ENCODE measurements around the gene FGGY.
A peak's percentile ranks its signal among the peaks of the same experiment; 100 is the strongest.
"Not testable (repeated sequence)": the region's sequence is repeated elsewhere in the genome, so short reads cannot be mapped to it uniquely, and the experiment has no call there.

FGGY gene

DNA sequence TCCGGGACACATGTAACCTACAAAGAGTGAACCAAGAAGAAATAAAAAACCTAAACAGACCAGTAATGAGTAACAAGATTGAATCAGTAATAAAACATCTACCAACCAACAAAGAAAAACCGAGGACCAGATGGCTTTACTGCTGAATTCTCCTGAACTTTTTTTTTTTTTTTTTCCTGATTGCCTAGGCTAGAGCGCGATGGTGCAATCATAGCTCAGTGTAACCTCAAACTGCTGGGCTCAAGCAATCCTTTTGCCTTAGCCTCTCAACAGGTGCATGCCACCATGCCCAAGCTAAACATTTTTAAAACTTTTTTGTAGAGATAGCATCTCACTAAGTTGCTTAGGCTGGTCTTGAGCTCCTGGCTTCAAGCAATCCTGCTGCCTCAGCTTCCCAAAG lies 11.2 kb upstream of the FGGY start:
- no peak for DNase-seq (ENCODE audit: extremely low spot score, insufficient read length, low read depth)

DNA sequence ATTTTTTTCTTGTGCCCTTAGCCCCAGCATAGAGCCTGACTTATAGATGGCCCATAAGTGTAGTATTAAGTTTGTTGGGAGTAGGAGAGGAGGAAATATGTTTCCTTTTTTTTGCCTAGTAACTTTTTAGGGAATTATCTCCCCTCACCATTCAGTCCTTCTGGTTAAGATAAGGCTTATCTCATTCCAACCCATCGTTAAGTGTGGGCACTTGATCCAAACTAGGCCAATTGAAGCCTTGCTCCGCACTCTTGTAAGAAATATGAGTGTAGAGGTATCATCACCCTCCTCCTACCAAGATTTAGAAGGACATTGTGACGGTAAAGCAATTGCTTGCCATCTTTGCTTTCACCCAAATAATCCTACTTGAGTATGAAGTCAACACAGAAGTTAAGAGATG lies 8.8 kb upstream of the FGGY start:
- no peak for DNase-seq (ENCODE audit: extremely low spot score, insufficient read length, low read depth)
- FAIRE-seq, result no peak

More for the DNA sequence above, 11.2 kb upstream of the FGGY start:
- FAIRE-seq, result no peak

DNA sequence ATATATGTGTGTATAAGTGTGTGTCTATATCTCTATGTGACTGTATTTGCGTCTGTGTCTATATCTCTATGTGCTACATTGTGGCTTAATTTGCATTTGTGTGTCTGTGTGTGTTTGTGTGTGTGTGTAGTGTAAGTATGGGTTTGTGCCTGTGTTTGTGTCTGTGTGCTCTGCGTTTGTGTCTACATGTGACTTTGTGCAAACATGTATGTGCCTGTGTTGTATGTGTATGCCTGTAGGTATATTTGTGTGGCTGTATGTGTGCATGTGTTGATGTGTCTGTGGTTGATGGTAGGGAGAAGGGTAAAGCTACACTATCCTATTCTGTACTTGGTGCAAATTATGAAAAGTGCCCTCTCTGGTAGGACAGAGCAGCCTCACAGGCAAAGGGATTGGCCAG lies 7.3 kb upstream of the FGGY start:
- DNase-seq (ENCODE audit: extremely low spot score, insufficient read length, low read depth) (no peak), FAIRE-seq (no peak)

DNA sequence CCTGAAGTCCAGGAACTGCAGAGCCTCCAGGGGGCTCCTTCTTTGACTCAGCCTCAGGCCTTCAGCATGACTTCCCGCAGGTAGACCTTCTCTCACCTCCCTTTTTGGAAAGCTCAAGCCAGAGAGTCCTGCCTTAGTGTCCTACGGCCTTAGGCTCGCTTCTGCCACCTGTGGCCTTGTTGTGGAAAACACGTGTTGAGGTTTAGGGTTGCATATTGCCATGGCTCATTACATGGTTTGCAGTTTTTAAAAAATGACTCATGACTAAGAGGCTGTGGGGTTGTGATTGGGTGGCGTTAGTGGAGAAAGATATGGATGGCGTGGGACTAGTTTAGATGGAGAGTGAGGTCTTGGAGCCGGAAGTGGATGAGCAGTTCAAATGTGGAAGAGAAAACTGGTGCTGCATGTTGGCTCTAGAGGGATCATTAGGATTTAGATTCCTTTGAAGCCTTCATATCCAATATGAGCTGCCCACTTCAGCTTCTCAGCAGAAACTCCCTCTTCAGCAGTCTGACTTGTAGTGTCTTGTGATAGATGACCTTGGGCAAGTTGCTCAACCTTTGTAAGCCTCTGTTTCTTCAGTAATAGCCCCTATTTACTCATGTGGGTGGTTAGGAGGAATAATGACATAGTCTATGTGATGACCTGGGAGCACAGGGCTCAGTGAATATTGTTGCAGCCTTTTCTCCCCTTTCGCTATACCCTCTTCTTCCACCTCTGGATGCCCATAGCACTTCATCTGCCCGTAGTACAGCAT lies 6.5 kb upstream of the FGGY start:
- DNase-seq (ENCODE audit: extremely low spot score, insufficient read length, low read depth), result no peak
- FAIRE-seq, result peak; percentile 85

DNA sequence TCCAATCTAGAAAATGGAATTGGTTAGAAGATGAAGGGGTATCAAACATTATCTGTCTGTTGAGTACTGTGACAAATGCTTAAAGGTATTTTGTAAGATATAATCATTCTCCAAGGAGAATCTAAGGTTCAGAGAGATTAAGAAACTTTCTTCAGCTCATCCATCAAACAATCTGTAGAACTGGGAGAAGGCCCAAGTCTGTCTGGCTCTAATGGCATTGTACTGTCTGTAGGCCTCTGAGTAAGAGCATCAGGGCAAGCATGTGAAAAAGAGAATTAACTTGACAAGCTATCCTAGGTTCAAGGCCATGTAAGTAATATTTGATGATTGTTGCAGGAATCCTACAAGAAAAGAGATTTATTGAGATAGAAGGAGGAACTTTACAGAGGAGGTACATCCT lies 5.3 kb upstream of the FGGY start:
- FAIRE-seq, result no peak
- DNase-seq (ENCODE audit: extremely low spot score, insufficient read length, low read depth), result no peak

DNA sequence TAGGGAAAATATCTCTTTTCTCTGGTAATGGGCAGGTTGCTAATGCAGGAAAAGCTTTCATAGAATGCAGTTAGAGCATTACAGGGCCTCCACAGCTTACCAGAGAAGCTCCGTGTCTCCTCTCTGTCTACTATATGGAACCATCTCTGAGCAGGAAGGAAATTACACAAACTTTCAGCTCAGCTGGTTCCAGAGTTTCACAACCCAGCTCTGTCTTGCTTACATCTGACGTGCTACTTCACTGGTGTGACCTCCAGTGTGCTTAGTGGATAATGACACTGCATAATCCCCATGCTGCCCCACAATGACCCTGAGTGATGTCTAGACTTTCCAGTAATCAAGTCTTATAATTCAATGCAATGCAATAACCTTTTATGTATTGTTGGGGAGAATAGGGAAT lies 4.3 kb upstream of the FGGY start:
- no peak for DNase-seq (ENCODE audit: extremely low spot score, insufficient read length, low read depth)
- peak; percentile 72 for FAIRE-seq

DNA sequence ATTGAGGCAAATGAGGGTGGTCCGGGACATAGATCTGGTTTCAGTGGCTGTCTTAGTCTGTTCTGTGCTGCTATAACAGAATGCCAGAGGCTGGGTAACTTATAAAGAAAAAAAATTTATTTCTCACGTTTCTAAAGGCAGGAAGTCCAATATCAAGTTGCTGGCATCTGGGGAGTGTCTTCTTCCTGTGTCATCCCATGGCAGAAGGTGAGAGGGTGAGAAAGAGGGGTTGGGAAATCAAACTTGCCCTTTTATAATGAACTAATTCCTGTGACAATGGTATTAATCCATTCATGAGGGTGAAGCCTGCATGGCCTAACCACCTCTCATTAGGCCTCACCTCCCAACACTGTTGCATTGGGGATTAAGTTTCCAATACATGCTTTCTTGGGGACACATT lies 3.7 kb upstream of the FGGY start:
- FAIRE-seq (no peak), DNase-seq (ENCODE audit: extremely low spot score, insufficient read length, low read depth) (no peak)

DNA sequence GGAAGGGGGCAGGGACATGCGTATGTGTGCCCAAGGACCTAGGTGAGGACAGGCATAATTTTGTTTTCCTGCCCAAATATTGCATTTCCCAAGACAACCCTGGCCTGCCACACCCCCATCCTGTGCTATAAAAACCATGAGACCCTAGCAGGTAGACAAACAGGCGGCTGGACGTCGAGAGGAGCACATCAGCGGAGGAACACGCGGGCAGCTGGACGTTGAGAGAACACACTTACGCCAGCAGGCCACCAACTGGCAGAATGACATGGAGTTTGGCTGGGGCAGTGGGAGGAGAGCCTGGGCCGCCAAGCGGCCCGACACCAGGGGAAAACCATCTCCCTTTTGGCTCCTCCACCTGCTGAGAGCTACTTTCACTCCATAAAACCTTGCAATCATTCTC lies 3.0 kb upstream of the FGGY start:
- DNase-seq (ENCODE audit: extremely low spot score, insufficient read length, low read depth), result no peak
- no peak for FAIRE-seq

DNA sequence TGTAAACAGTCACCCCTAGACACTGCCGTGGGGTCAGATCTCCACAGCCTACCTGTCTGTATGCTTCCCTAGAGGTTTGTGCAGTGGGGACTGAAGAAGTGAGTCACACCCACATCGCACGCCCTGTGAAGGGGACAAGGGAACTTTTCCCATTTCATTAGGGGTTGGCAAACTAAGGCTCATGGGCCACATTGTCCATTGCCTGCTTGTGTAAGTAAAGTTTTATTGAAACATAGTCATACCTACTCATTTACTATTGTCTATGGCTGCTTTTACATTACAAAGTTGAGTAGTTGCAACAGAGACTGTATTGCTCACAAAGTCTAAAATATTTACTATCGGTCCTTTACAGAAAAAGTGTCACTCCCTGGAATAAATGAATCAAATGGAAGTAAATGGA lies 2.5 kb upstream of the FGGY start:
- DNase-seq (ENCODE audit: extremely low spot score, insufficient read length, low read depth), result no peak
- no peak for FAIRE-seq

DNA sequence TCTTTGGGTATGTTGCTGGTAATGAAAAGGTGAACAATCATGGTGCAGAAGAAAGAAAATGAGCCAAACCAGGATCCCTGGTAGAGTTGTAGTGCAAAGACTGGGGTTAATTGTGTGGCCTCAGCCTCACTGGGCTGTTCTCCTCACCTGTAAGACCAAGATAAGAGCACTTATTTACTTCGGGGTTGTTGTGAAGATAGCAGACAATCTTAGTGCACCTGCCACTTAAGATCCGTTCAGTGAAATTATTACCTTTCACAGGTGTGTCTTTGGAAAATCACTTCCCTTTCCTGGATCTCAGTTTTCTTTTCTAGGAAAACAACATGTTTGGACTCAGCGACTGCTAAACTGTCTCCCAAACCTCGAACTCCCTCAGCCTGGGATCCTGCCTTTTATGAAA lies 1.3 kb upstream of the FGGY start:
- no peak for DNase-seq (ENCODE audit: extremely low spot score, insufficient read length, low read depth)
- FAIRE-seq, result no peak

DNA sequence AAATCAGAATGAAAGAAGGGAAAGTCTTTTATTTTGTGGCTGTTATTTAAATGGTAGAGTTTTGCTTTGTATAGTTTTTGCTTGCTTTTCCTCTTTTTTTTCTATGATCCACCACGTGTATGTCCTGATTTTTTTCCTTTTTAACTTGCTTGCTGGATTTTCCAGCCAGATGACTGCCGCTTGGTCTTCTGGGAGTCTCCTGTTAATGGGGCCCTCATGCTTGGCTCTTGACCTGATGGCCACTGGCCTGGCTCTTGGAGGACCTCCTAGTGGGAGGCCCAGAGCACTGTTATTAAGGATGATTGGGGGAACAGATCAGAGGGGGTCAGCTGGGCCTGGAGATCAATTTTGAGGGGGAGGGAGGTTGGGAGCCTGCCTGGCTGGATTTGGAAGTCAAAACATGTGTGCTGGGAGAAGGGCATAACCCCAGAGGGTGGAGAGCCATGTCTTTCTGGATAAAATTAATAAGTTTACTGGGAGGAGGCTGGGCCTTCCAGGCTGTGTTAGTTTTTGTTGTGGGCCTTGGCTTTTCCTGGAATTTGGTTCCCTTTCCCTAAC lies 1.2 kb downstream of the FGGY start:
- FAIRE-seq, result no peak
- DNase-seq (ENCODE audit: extremely low spot score, insufficient read length, low read depth), result no peak

DNA sequence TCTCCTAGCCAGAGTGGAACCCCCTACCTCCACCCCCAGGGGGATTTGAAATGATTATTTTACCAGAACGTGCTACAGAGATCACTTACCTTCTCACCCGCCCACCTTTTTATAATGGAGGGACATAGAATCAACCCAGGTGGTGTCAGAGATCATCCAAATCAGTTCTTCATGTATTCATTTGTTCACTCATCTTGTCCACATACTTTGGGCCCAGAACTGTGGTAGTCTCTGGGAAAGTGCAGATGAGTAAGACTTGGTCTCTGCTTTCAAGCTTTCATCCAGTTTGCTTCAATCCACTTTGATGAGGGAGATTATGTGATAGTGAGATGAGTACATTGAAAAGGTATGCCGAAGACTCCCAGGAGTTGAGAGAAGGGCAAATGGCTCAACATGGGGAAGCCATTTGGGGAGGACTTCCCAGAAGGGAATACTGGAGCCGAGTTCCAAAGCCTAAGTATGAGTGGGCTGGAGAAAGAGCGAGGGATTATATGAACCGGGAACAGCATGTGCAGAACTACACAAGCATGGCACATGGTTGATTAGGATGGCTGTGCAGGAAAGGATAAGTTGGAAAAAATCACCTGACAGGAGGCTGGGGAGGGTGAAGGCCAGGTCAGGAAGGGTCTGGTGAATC lies 1.9 kb downstream of the FGGY start:
- FAIRE-seq (no peak), DNase-seq (ENCODE audit: extremely low spot score, insufficient read length, low read depth) (no peak)

DNA sequence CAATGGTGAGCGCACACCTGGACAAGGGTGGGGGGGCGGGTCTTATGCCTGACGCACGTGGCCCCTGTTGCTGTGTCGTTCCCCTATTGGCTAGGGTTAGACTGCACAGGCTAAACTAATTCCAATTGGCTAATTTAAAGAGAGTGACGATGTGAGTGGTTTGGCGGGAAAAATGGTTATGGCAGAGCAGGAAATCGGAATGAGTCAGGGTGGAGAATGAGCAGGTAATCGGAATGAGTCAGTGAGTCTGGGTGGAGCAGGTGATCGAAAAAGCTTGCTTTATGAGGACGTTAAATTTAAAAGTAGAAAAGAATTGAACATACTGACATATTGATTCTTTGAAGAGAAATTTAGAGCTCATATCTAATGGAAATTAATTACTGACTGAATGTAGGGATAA lies 2.8 kb downstream of the FGGY start:
- FAIRE-seq, result not testable (repeated sequence)

DNA sequence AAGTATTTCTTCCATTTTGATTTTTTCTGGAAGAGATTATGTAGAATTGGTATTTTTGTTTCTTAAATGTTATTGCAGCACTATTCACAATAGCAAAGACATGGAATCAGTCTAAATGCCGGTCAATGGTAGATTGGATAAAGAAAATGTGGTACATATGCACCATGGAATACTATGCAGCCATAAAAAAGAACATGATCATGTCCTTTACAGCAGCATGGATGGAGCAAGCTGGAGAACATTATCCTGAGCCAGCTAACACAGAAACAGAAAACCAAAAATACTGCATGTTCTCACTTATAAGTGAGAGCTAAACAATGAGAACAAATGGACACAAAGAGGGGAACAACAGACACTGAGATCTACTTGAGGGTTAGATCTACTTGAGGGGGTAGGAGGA lies 5.4 kb downstream of the FGGY start:
- DNase-seq (ENCODE audit: extremely low spot score, insufficient read length, low read depth) (no peak), FAIRE-seq (no peak)

More for the DNA sequence above, 2.8 kb downstream of the FGGY start:
- not testable (repeated sequence) for DNase-seq (ENCODE audit: extremely low spot score, insufficient read length, low read depth)

DNA sequence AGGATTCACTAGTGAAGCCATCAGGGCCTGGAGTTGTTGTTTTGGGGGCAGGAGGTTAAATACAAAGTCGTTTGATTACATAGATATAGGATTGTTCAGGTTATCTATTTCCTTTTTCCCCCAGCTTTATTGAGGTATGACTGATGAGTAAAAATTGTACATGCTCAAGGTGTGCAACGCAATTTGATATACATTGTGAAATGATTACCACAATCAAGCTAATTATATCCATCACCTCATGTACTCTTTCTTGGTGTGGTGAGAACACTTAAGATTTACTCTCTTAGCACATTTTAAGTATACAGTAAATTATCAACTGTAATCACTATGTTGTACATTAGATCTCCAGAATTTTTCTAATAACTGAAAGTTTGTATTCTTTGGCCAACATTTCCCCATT lies 6.0 kb downstream of the FGGY start:
- no peak for FAIRE-seq

DNA sequence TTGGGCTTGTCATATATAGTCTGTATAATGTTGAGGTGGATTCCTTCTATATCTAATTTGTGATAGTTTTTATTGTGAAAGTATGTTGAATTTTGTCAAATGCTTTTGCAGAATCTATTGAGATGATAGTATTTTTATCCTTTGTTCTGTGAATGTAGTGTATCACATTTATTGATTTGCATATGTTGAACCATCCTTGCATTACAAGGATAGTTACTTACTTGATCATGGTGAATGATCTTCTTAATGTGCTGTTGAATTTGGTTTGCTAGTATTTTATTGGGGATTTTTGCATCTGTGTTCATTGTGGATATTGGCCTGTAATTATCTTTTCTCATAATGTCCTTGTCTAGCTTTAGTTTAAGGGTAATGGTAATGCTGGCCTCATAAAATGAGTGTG lies 8.3 kb downstream of the FGGY start:
- no peak for DNase-seq (ENCODE audit: extremely low spot score, insufficient read length, low read depth)
- peak; percentile 35 for FAIRE-seq

More for the DNA sequence above, 6.0 kb downstream of the FGGY start:
- DNase-seq (ENCODE audit: extremely low spot score, insufficient read length, low read depth), result no peak

DNA sequence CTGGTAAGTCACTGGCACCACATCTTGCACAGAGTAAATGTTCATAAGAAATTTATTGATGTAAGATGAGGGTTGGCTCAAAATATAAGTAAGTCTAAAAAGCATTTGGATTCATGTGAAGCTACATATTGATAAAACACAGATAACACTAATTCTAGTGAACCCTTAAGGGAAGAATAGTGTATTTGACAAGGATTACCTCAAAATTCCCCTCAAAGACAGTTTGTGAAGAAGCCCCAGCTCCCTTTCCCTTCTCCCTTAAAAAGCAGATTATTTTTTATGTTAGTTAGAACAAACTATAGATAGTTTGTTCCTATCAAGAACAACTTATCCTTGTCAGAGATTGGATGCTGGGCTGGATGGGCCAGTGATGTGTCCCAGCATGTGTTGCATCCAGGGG lies 10.7 kb downstream of the FGGY start:
- peak; percentile 18 for FAIRE-seq
- DNase-seq (ENCODE audit: extremely low spot score, insufficient read length, low read depth), result no peak

DNA sequence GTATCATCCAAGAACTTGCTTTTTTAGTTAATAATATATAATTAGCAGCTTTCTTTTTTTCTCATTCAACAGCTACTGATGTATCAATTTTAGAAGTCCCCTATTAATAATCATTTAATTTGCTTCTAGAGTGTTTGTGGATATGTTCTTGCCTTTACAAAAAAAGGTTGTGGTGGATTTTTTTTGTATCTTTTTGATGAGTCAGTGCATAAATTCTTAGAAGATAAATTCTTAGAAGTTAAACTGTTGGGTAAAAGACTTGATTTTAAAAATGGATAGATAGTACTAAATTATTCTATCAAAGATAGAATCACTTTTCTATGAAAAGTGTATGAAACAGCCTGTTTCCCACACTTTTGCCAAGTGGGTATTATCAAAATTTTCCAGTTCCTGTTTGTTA lies 11.9 kb downstream of the FGGY start:
- FAIRE-seq (no peak), DNase-seq (ENCODE audit: extremely low spot score, insufficient read length, low read depth) (no peak)

DNA sequence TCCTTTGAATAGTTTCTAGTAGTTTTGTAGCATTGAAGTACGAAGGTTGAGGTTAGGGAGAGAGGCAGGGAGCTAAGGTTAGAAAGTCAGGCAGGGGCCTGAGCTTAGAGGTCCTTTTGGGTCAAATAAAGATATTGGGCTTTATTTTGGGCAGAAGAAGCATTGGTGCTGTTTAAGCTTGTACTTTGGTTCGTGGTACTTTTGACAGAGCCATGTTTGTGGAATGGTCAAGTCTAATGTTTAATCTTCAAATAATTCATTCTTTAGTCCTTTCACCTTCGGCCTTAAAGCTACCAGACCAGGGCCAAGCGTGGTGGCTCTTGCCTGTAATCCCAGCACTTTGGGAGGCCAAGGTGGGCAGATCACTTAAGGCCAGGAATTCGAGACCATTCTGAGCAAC lies 12.5 kb downstream of the FGGY start:
- FAIRE-seq (no peak), DNase-seq (ENCODE audit: extremely low spot score, insufficient read length, low read depth) (no peak)

DNA sequence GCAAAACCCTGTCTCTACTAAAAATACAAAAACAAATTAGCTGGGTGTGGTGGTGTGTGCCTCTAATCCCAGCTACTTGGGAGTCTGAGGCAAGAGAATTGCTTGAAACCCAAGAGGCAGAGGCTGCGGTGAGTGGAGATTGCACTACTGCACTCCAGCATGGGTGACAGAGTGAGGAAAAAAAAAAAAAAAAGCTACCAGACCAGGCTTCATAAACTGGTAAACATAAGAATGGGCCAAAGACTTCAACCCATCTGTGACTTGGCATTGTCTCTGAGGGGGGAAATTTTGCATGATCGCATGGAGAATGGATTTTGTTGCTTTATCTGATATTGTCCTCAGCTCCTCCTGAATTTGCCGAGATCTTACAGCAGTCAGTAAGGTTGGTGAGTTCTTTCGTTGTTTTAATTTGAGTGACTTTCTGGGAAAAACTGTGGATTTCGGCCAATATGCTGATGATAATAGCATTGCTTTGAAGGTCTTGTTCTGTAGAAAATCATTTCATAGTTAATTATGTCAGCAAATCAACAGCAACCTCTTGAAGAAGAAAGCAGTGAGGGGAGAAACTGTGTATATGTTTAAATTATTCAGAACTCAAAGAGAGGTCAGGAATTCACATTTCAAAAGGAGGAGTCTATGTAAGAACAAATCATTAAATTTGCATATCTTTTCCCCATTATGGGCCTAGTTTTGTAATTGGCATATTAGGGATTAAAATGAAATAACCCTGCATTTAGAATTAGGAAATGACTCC lies 13.1 kb downstream of the FGGY start:
- no peak for DNase-seq (ENCODE audit: extremely low spot score, insufficient read length, low read depth)
- FAIRE-seq, result no peak
